IMR-90 (cell line): ENCODE data around the gene A1CF. TPM values are rescaled to one million over a fixed set of nuclear protein-coding genes. Genes with fewer than 3 reads are reported as not detected.
"Not testable (repeated sequence)": the region's sequence is repeated elsewhere in the genome, so short reads cannot be mapped to it uniquely, and the experiment has no call there.

Experiments used
- ATAC-seq: fragments of 200-7000 bp; cut with Tn5 transposase; 2 replicates; pipeline ENCODE4 v1.9.1; 2020; ENCODE audit warnings: low read depth, mild to moderate bottlenecking, moderate library complexity
- BruUV-seq: library from RNA; stranded (reverse); fragments of 400-500 nt; replicated peaks from 2 replicates; lab custom pipeline; 2021; lab: Mats Ljungman, UMichigan
- CTCF ChIA-PET: fragments of 300-600 bp; formaldehyde crosslinking; extraction: SDS; loops from one replicate; lab custom pipeline; 2021; ENCODE audit warnings: antibody characterized with exemption; lab: Yijun Ruan, JAX
- POLR2A ChIA-PET: fragments of 300-600 bp; sonication (Branson Sonifier 250); formaldehyde crosslinking; loops from one replicate; lab custom pipeline; 2022; ENCODE audit warnings: antibody characterized with exemption; ENCODE audit not compliant: unreplicated experiment; lab: Charles Lee
- DNase-seq: peaks from one replicate; pipeline ENCODE4 v3.0.0; 2013
- H2AFZ ChIP-seq: replicated peaks from 2 replicates; pipeline ENCODE3; 2013; ENCODE audit warnings: low read length, mild to moderate bottlenecking; ENCODE audit not compliant: poor library complexity
- H2AK5ac ChIP-seq: 2 replicates; pipeline ENCODE4 v1.6.1; 2013; ENCODE audit warnings: low read depth, low read length, inconsistent platforms
- H2AK9ac ChIP-seq: replicated peaks from 2 replicates; pipeline ENCODE3; 2013; ENCODE audit warnings: mild to moderate bottlenecking, low read depth, low read length, moderate library complexity; ENCODE audit not compliant: poor library complexity
- H2BK120ac ChIP-seq: 2 replicates; pipeline ENCODE4 v1.6.1; 2013; ENCODE audit warnings: low read depth, low read length, inconsistent platforms
- H2BK15ac ChIP-seq: 3 replicates; pipeline ENCODE4 v1.6.1; 2013; ENCODE audit warnings: low read depth, low read length, inconsistent platforms
- H2BK20ac ChIP-seq: 2 replicates; pipeline ENCODE4 v1.6.1; 2013; ENCODE audit warnings: low read depth, mild to moderate bottlenecking, inconsistent platforms, low read length, moderate library complexity
- H2BK5ac ChIP-seq: 2 replicates; pipeline ENCODE4 v1.6.1; 2013; ENCODE audit warnings: mild to moderate bottlenecking, low read depth, low read length, inconsistent platforms; ENCODE audit not compliant: poor library complexity, severe bottlenecking
- H3K14ac ChIP-seq: replicated peaks from 2 replicates; pipeline ENCODE4 v1.6.1; 2013; ENCODE audit warnings: low read depth, low read length, inconsistent platforms
- H3K18ac ChIP-seq: 2 replicates; pipeline ENCODE4 v1.6.1; 2013; ENCODE audit warnings: low read depth, low read length, control low read depth
- H3K23ac ChIP-seq: 2 replicates; pipeline ENCODE4 v1.6.1; 2013; ENCODE audit warnings: low read depth, low read length, inconsistent platforms
- H3K27ac ChIP-seq: 2 replicates; pipeline ENCODE4 v1.5.1; 2013; ENCODE audit warnings: mild to moderate bottlenecking, control low read depth, low read length; ENCODE audit not compliant: insufficient read depth
- H3K27me3 ChIP-seq: 2 replicates; pipeline ENCODE4 v1.6.1; 2013; ENCODE audit warnings: low read length; ENCODE audit not compliant: control insufficient read depth, insufficient read depth
- H3K36me3 ChIP-seq: 2 replicates; pipeline ENCODE4 v1.6.1; 2013; ENCODE audit warnings: low read length, mixed read lengths; ENCODE audit not compliant: control insufficient read depth, insufficient read depth
- H3K4ac ChIP-seq: 2 replicates; pipeline ENCODE4 v1.6.1; 2013; ENCODE audit warnings: low read depth, low read length, inconsistent platforms
- H3K4me1 ChIP-seq: 2 replicates; pipeline ENCODE4 v1.6.1; 2013; ENCODE audit warnings: low read length, mixed read lengths; ENCODE audit not compliant: control insufficient read depth, insufficient read depth
- H3K4me2 ChIP-seq: 2 replicates; pipeline ENCODE4 v1.6.1; 2013; ENCODE audit warnings: low read depth, mild to moderate bottlenecking, control low read depth, low read length, moderate library complexity
- H3K4me3 ChIP-seq: 2 replicates; pipeline ENCODE4 v1.5.1; 2013; ENCODE audit warnings: low read depth, mild to moderate bottlenecking, control low read depth, low read length, moderate library complexity; ENCODE audit not compliant: insufficient read depth
- H3K56ac ChIP-seq: 2 replicates; pipeline ENCODE4 v1.6.1; 2013; ENCODE audit warnings: low read length, inconsistent platforms; ENCODE audit not compliant: insufficient read depth; ENCODE audit errors: extremely low read depth
- H3K79me1 ChIP-seq, 2 experiments: 2 replicates each; pipeline ENCODE4 v1.6.1; 2013; ENCODE audit warnings: low read length in 2 of 2, inconsistent platforms in 1 of 2, low read depth in 1 of 2
- H3K9ac ChIP-seq: 2 replicates; pipeline ENCODE4 v1.6.1; 2013; ENCODE audit warnings: low read depth, low read length, control low read depth
- H3K9me1 ChIP-seq: 2 replicates; pipeline ENCODE4 v1.6.1; 2013; ENCODE audit warnings: low read length, inconsistent platforms; ENCODE audit not compliant: insufficient read depth
- H3K9me3 ChIP-seq: 2 replicates; pipeline ENCODE4 v1.6.1; 2013; ENCODE audit warnings: low read length; ENCODE audit not compliant: control insufficient read depth, insufficient read depth
- H4K20me1 ChIP-seq: 2 replicates; pipeline ENCODE4 v1.6.1; 2013; ENCODE audit warnings: low read length, inconsistent platforms; ENCODE audit not compliant: insufficient read depth
- H4K5ac ChIP-seq: 2 replicates; pipeline ENCODE4 v1.6.1; 2013; ENCODE audit warnings: mild to moderate bottlenecking, low read depth, low read length, control low read depth
- H4K8ac ChIP-seq, 2 experiments: 2 replicates each; pipeline ENCODE4 v1.6.1; 2013; ENCODE audit warnings: low read depth in 2 of 2, low read length in 2 of 2, control low read depth in 1 of 2, inconsistent platforms in 1 of 2
- H4K91ac ChIP-seq: 2 replicates; pipeline ENCODE4 v1.6.1; 2013; ENCODE audit warnings: low read depth, low read length, inconsistent platforms; ENCODE audit not compliant: insufficient read depth
- WGBS, 2 experiments: methylation state at CpG; one replicate each; pipeline versions ENCODE4 v1.1.5 to v1.1.7; 2013; ENCODE audit warnings: missing lambda C conversion rate in 2 of 2; ENCODE audit not compliant: insufficient read length in 1 of 2; ENCODE audit errors: extremely low coverage in 2 of 2; 5-methylcytosine and 5-hydroxymethylcytosine counted together
- dilution Hi-C: fragments of 300-500 bp; cut with HindIII; formaldehyde crosslinking; loops from one replicate; pipeline ENCODE4 v1.14.3; 2018; ENCODE audit warnings: low sequenced_read_pairs; ENCODE audit not compliant: unreplicated experiment
- in situ Hi-C: fragments of 300-500 bp; cut with MboI; formaldehyde crosslinking; loops from 3 replicates; pipeline ENCODE4 v1.14.3; 2019; ENCODE audit warnings: low sequenced_read_pairs, inconsistent platforms, mixed read lengths
- intact Hi-C: fragments of 100-400 bp; cut with micrococcal nuclease; formaldehyde crosslinking; loops from 2 replicates; pipeline ENCODE4 v1.10.0; 2022
- polyA plus RNA-seq, 3 experiments: library from polyadenylated mRNA; depleted of rRNA; stranded (reverse); fragments of >200 nt; gene quantifications; 2 replicates each; pipeline ENCODE4 v1.2.3, GENCODE V29; 2012; ENCODE audit warnings: low replicate concordance in 1 of 3
- total RNA-seq: library from RNA; depleted of rRNA; stranded (reverse); fragments of >200 nt; gene quantifications from 2 replicates; pipeline ENCODE4 v1.2.3, GENCODE V29; 2012

The A1CF gene
- total and polyA plus RNA-seq, 2 of the 4 experiments (the other 2 are of a cell fraction) = not detected

DNA sequence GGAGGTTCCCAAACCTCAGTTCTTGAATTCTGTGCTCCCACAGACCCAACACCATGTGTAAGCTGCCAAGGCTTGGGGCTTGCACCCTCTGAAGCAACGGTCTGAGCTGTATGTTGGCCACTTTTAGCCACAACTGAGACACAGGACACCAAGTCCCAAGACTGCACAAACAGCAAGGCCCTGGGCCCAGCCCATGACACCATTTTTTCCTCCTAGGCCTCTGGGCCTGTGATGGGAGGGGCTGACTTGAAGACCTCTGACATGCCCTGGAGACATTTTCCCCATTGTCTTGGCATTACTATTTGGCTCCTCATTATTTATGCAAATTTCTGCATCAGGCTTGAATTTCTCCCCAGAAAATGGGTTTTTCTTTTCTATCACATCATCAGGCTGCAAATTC is 38.0 kb upstream of the A1CF start:
- POLR2A ChIA-PET, H2AK9ac ChIP-seq, H2BK20ac ChIP-seq, H2BK15ac ChIP-seq, intact Hi-C loops, H3K18ac ChIP-seq, H4K8ac ChIP-seq, H3K36me3 ChIP-seq, H3K9ac ChIP-seq, H3K56ac ChIP-seq, H3K4me2 ChIP-seq, H3K27me3 ChIP-seq, in situ Hi-C loops, CTCF ChIA-PET, ATAC-seq, dilution Hi-C loops, H3K9me3 ChIP-seq, H3K9me1 ChIP-seq, H3K4me3 ChIP-seq, H4K5ac ChIP-seq, H3K27ac ChIP-seq, H3K79me1 ChIP-seq, H3K23ac ChIP-seq, H3K4me1 ChIP-seq, DNase-seq, H2BK120ac ChIP-seq, BruUV-seq, H2AFZ ChIP-seq, H4K20me1 ChIP-seq, H3K4ac ChIP-seq, H2AK5ac ChIP-seq, H3K14ac ChIP-seq, H4K91ac ChIP-seq, H2BK5ac ChIP-seq: not testable (repeated sequence)
- no CpG with 5 or more reads among the region's 1 CpG for WGBS, 2 experiments
